ENCODE data around the gene LRRC2.
"Not testable (repeated sequence)": the region's sequence is repeated elsewhere in the genome, so short reads cannot be mapped to it uniquely, and the experiment has no call there.

LRRC2 gene

GRCh38 chr3:46505953-46506352 is 60.1 kb downstream of the LRRC2 start:
- DNase-seq (ENCODE audit: extremely low spot score, insufficient read length, low read depth): no peak
- FAIRE-seq: no peak

- peak; percentile 21 for FAIRE-seq
Observed at GRCh38 chr3:46504789-46505188, 61.3 kb downstream of the LRRC2 start.

GRCh38 chr3:46503200-46503874 is 62.8 kb downstream of the LRRC2 start:
- FAIRE-seq (peak; percentile 58), DNase-seq (ENCODE audit: extremely low spot score, insufficient read length, low read depth) (no peak)

More at GRCh38 chr3:46504789-46505188, 61.3 kb downstream of the LRRC2 start:
- no peak for DNase-seq (ENCODE audit: extremely low spot score, insufficient read length, low read depth)

GRCh38 chr3:46501702-46502101 is 64.4 kb downstream of the LRRC2 start:
- DNase-seq (ENCODE audit: extremely low spot score, insufficient read length, low read depth) (no peak), FAIRE-seq (peak; percentile 18)

- no peak for DNase-seq (ENCODE audit: extremely low spot score, insufficient read length, low read depth)
- peak; percentile 76 for FAIRE-seq
Observed at GRCh38 chr3:46500656-46501635, 65.2 kb downstream of the LRRC2 start.

GRCh38 chr3:46498916-46499519 is 67.1 kb downstream of the LRRC2 start:
- no peak for DNase-seq (ENCODE audit: extremely low spot score, insufficient read length, low read depth)
- FAIRE-seq: no peak

- FAIRE-seq: no peak
- DNase-seq (ENCODE audit: extremely low spot score, insufficient read length, low read depth): no peak
Observed at GRCh38 chr3:46497556-46498265, 68.4 kb downstream of the LRRC2 start, which contains the start of gene RTP3. RTP3 (plus strand) TSS chr3:46497976; CDS start chr3:46498063, 87 bp downstream.

GRCh38 chr3:46496746-46497555 is 69.2 kb downstream of the LRRC2 start:
- DNase-seq (ENCODE audit: extremely low spot score, insufficient read length, low read depth): no peak
- no peak for FAIRE-seq

GRCh38 chr3:46495901-46496456 is 70.1 kb downstream of the LRRC2 start:
- FAIRE-seq: no peak

GRCh38 chr3:46494491-46494890 is 71.6 kb downstream of the LRRC2 start:
- not testable (repeated sequence) for FAIRE-seq; DNase-seq (ENCODE audit: extremely low spot score, insufficient read length, low read depth)

More at GRCh38 chr3:46495901-46496456, 70.1 kb downstream of the LRRC2 start:
- no peak for DNase-seq (ENCODE audit: extremely low spot score, insufficient read length, low read depth)

- FAIRE-seq: no peak
Observed at GRCh38 chr3:46492890-46493547, 73.1 kb downstream of the LRRC2 start.

GRCh38 chr3:46491089-46492070 is 74.7 kb downstream of the LRRC2 start:
- no peak for FAIRE-seq
- DNase-seq (ENCODE audit: extremely low spot score, insufficient read length, low read depth): no peak

More at GRCh38 chr3:46492890-46493547, 73.1 kb downstream of the LRRC2 start:
- DNase-seq (ENCODE audit: extremely low spot score, insufficient read length, low read depth): no peak

GRCh38 chr3:46490338-46491084 is 75.6 kb downstream of the LRRC2 start:
- no peak for FAIRE-seq
- DNase-seq (ENCODE audit: extremely low spot score, insufficient read length, low read depth): no peak

GRCh38 chr3:46489875-46490274 is 76.2 kb downstream of the LRRC2 start:
- no peak for FAIRE-seq

GRCh38 chr3:46489381-46489780 is 76.7 kb downstream of the LRRC2 start:
- FAIRE-seq (no peak), DNase-seq (ENCODE audit: extremely low spot score, insufficient read length, low read depth) (no peak)

More at GRCh38 chr3:46489875-46490274, 76.2 kb downstream of the LRRC2 start:
- no peak for DNase-seq (ENCODE audit: extremely low spot score, insufficient read length, low read depth)

- FAIRE-seq (peak; percentile 97), DNase-seq (ENCODE audit: extremely low spot score, insufficient read length, low read depth) (peak; percentile 97)
Observed at GRCh38 chr3:46488735-46489361, 77.3 kb downstream of the LRRC2 start.

All from GM18507 (cell line).